Esophagus muscularis mucosa (tissue), 4 donors: ENCODE measurements around the gene ADA. TPM values are rescaled to one million over a fixed set of nuclear protein-coding genes. Genes with fewer than 3 reads are reported as not detected.

Source experiments
- DNase-seq: peaks from one replicate; pipeline ENCODE4 v3.0.0-alpha.2; 2017; ENCODE audit errors: extremely low spot score
- H3K27ac ChIP-seq, 4 donors: fragments of 200-600 bp; sonication (generic); replicated peaks in 1 of 4; 1 replicate in 3 of 4; 2 replicates in 1 of 4; pipeline ENCODE4 v1.5.1; 2016 to 2019; ENCODE audit warnings: mild to moderate bottlenecking in 1 of 4
- H3K27me3 ChIP-seq, 4 donors: fragments of 200-600 bp; sonication (generic); one replicate each; pipeline versions ENCODE4 v1.5.1 to v1.6.0; 2016 to 2019
- H3K36me3 ChIP-seq, 4 donors: fragments of 200-600 bp; sonication (generic); one replicate each; pipeline ENCODE4 v1.5.1; 2016 to 2019
- H3K4me1 ChIP-seq, 4 donors: fragments of 200-600 bp; sonication (generic); one replicate each; pipeline ENCODE4 v1.5.1; 2016 to 2019
- H3K4me3 ChIP-seq, 4 donors: fragments of 200-600 bp; sonication (generic); 1 replicate in 2 of 4; 2 replicates in 2 of 4; pipeline ENCODE4 v1.5.1; 2016 to 2019; ENCODE audit warnings: mild to moderate bottlenecking in 4 of 4, moderate library complexity in 1 of 4
- H3K9me3 ChIP-seq, 4 donors: fragments of 200-600 bp; sonication (generic); 1 replicate in 3 of 4; 2 replicates in 1 of 4; pipeline ENCODE4 v1.5.1; 2016 to 2019
- CTCF ChIP-seq, 3 experiments: fragments of 200-600 bp in 2 of 3; fragments of 450-650 bp in 1 of 3; sonication (generic) in 2 of 3; IDR thresholded peaks; one replicate each; pipeline ENCODE4 v1.5.1; 2017 to 2019; ENCODE audit warnings: antibody characterized with exemption in 3 of 3, mild to moderate bottlenecking in 2 of 3, moderate library complexity in 1 of 3
- EP300 ChIP-seq: sonication (generic); formaldehyde crosslinking; IDR thresholded peaks from one replicate; pipeline ENCODE4 v1.6.1; 2017; ENCODE audit warnings: antibody characterized with exemption
- POLR2A ChIP-seq: fragments of 450-650 bp; IDR thresholded peaks from one replicate; pipeline ENCODE4 v1.6.1; 2017; ENCODE audit warnings: antibody characterized with exemption, moderate library complexity, mild to moderate bottlenecking, low read depth
- POLR2AphosphoS5 ChIP-seq, 2 donors: sonication (generic); formaldehyde crosslinking; IDR thresholded peaks; one replicate each; pipeline ENCODE4 v1.6.1; 2017; ENCODE audit warnings: antibody characterized with exemption in 2 of 2
- WGBS: methylation state at CpG from one replicate; pipeline ENCODE4 v1.1.5; 2018; 5-methylcytosine and 5-hydroxymethylcytosine counted together
- intact Hi-C: fragments of 100-400 bp; cut with DNase I; formaldehyde crosslinking; loops from one replicate; pipeline ENCODE4 v1.15.1; 2023
- total RNA-seq, 4 donors: library from RNA; depleted of rRNA; stranded (reverse); fragments of >200 nt; gene quantifications; one replicate each; pipeline versions ENCODE4 v1.1.0 to v1.2.1, GENCODE V29; 2016

Gene ADA
- total RNA-seq, 4 donors from 2014 or later, result 9.6 to 18.4 (median 13.4) TPM

GRCh38 chr20:44644667-44645131, 6.8 kb downstream of the ADA start:
- H3K4me3 ChIP-seq, result no peak overlapping the region
- TF ChIP-seq POLR2A (no peak), POLR2AphosphoS5 (IDR thresholded peaks at IDR 0.05) (no peak), CTCF (IDR thresholded peaks at IDR 0.05) (no peak), EP300 (no peak)
- WGBS, result 64% methylated on average over 7 of the region's 7 CpGs
- DNase-seq, result no peak
- H3K36me3 ChIP-seq, result peaks cover 0 to 6% (median 0%) of the 10 kb centered on the region in 4 donors
- H3K9me3 ChIP-seq, result no peaks in the 10 kb centered on the region
- intact Hi-C loops, result no loop called here
- H3K27ac ChIP-seq, result peak overlapping the region; percentile 64 to 81 (median 72)
- H3K4me1 ChIP-seq, result peaks cover 61 to 74% (median 66%) of the 10 kb centered on the region in 4 donors
- no peaks in the 10 kb centered on the region for H3K27me3 ChIP-seq

GRCh38 chr20:44644230-44644617, 7.3 kb downstream of the ADA start:
- Histone ChIP-seq H3K4me3 (no peak overlapping the region), H3K9me3 (no peaks in the 10 kb centered on the region), H3K36me3 (peaks cover 0 to 6% (median 0%) of the 10 kb centered on the region in 4 donors), H3K27ac (peak overlapping the region; percentile 64 to 81 (median 72)), H3K4me1 (peaks cover 61 to 72% (median 66%) of the 10 kb centered on the region in 4 donors), H3K27me3 (no peaks in the 10 kb centered on the region)
- WGBS, result 73% methylated on average over 7 of the region's 8 CpGs
- no peak for DNase-seq
- intact Hi-C loops, result no loop called here
- TF ChIP-seq EP300, result no peak
- no peak for TF ChIP-seq POLR2A
- TF ChIP-seq POLR2AphosphoS5 (IDR thresholded peaks at IDR 0.05), result no peak
- no peak for TF ChIP-seq CTCF (IDR thresholded peaks at IDR 0.05)

- intact Hi-C loops, result no loop called here
- Histone ChIP-seq H3K4me1 (peaks cover 59 to 70% (median 65%) of the 10 kb centered on the region in 4 donors), H3K36me3 (peaks cover 0 to 6% (median 0%) of the 10 kb centered on the region in 4 donors), H3K27ac (peak overlapping the region; percentile 64 to 81 (median 72)), H3K4me3 (no peak overlapping the region), H3K9me3 (no peaks in the 10 kb centered on the region), H3K27me3 (no peaks in the 10 kb centered on the region)
- no peak for TF ChIP-seq CTCF (IDR thresholded peaks at IDR 0.05)
- TF ChIP-seq POLR2AphosphoS5 (IDR thresholded peaks at IDR 0.05), result peak; percentile 53 to 66
- no peak for TF ChIP-seq POLR2A
- no peak for TF ChIP-seq EP300
- 40% methylated on average over 11 of the region's 16 CpGs for WGBS
- no peak for DNase-seq
These were observed 7.8 kb downstream of the ADA start for GRCh38 chr20:44643596-44644229.

- Histone ChIP-seq H3K27ac (peak overlapping the region; percentile 64 to 81 (median 72)), H3K9me3 (no peaks in the 10 kb centered on the region), H3K4me1 (peaks cover 57 to 70% (median 63%) of the 10 kb centered on the region in 4 donors), H3K36me3 (peaks cover 0 to 6% (median 0%) of the 10 kb centered on the region in 4 donors), H3K4me3 (peak overlapping the region in 1 of 4 donors; percentile 11), H3K27me3 (no peaks in the 10 kb centered on the region)
- whole genome bisulfite sequencing, result 29% methylated on average over 1 of the region's 1 CpG
- DNase-seq, result no peak
- intact Hi-C loops, result no loop called here
- TF ChIP-seq POLR2A, result no peak
- no peak for TF ChIP-seq CTCF (IDR thresholded peaks at IDR 0.05)
- no peak for TF ChIP-seq POLR2AphosphoS5 (IDR thresholded peaks at IDR 0.05)
- no peak for TF ChIP-seq EP300
These were observed 8.4 kb downstream of the ADA start for GRCh38 chr20:44643154-44643519.
